BLaER1 treated with 17β-estradiol and CSF1 and Interleukin-3, amounts not matched to agents 10 nM and 100 nM (cell line): ENCODE measurements around the gene NOD2.
A peak's percentile ranks its signal among the peaks of the same experiment; 100 is the strongest.

Experiments used
- H3K27ac ChIP-seq, 11 experiments: shearing (Covaris generic); formaldehyde crosslinking; 2 replicates each; pipeline ENCODE4 v1.8.1; 2022
- H3K27me3 ChIP-seq, 11 experiments: shearing (Covaris generic); formaldehyde crosslinking; 2 replicates each; pipeline ENCODE4 v1.8.1; 2022
- H3K36me3 ChIP-seq, 11 experiments: shearing (Covaris generic); formaldehyde crosslinking; 2 replicates each; pipeline ENCODE4 v1.8.1; 2022
- H3K4me1 ChIP-seq, 10 experiments: shearing (Covaris generic); formaldehyde crosslinking; 2 replicates each; pipeline ENCODE4 v1.8.1; 2022
- H3K4me2 ChIP-seq, 11 experiments: shearing (Covaris generic); formaldehyde crosslinking; 2 replicates each; pipeline ENCODE4 v1.8.1; 2022
- H3K4me3 ChIP-seq, 10 experiments: shearing (Covaris generic); formaldehyde crosslinking; 2 replicates each; pipeline ENCODE4 v1.8.1; 2022
- H3K9ac ChIP-seq, 11 experiments: shearing (Covaris generic); formaldehyde crosslinking; 2 replicates each; pipeline ENCODE4 v1.8.1; 2022
- H3K9me3 ChIP-seq, 11 experiments: shearing (Covaris generic); formaldehyde crosslinking; replicated peaks in 1 of 11; 2 replicates each; pipeline ENCODE4 v1.8.1; 2022
- H4K20me1 ChIP-seq, 11 experiments: shearing (Covaris generic); formaldehyde crosslinking; 2 replicates each; pipeline ENCODE4 v1.8.1; 2022
- Cebpa-rat ChIP-seq, 11 experiments: shearing (Covaris generic); IDR thresholded peaks; 2 replicates each; pipeline ENCODE4 v1.8.1; 2022

The NOD2 gene

GRCh38 chr16:50667497-50668367, 25.7 kb upstream of the NOD2 start:
- H3K9me3 ChIP-seq, result peaks cover 13 to 18% (median 17%) of the 10 kb centered on the region in 11 experiments
- H3K4me1 ChIP-seq, result peaks cover 40 to 60% (median 47%) of the 10 kb centered on the region in 10 experiments
- H3K9ac ChIP-seq, result peak overlapping the region in 8 of 11 experiments; percentile 0 to 51 (median 14); a peak in 7 of 22 replicates
- H3K27ac ChIP-seq, result peak overlapping the region in 9 of 11 experiments; percentile 5 to 55 (median 32); a peak in 14 of 22 replicates
- H4K20me1 ChIP-seq, result 0 out of 22 replicates have a peak, but pooled peaks cover 0 to 8% (median 0%) of the 10 kb centered on the region in 11 experiments
- no peak for TF ChIP-seq Cebpa-rat (IDR thresholded peaks at IDR 0.05)
- H3K36me3 ChIP-seq, result peaks cover 12 to 32% (median 17%) of the 10 kb centered on the region in 11 experiments
- H3K27me3 ChIP-seq, result no peaks in the 10 kb centered on the region
- H3K4me2 ChIP-seq, result peak overlapping the region; percentile 57 to 87 (median 72)
- peak overlapping the region in 2 of 10 experiments; percentile 26 to 29; a peak in 2 of 20 replicates for H3K4me3 ChIP-seq

- TF ChIP-seq Cebpa-rat (IDR thresholded peaks at IDR 0.05), result no peak
- peak overlapping the region; percentile 57 to 87 (median 72) for H3K4me2 ChIP-seq
- peak overlapping the region in 4 of 11 experiments; percentile 21 to 38 (median 30); a peak in 4 of 22 replicates for H3K27ac ChIP-seq
Measured at GRCh38 chr16:50668368-50669008, 24.9 kb upstream of the NOD2 start.

GRCh38 chr16:50669741-50670140, 23.7 kb upstream of the NOD2 start:
- Histone ChIP-seq H3K4me3 (no peak overlapping the region), H3K27me3 (no peaks in the 10 kb centered on the region), H4K20me1 (0 out of 22 replicates have a peak, but pooled peaks cover 0 to 8% (median 0%) of the 10 kb centered on the region in 11 experiments), H3K9ac (no peak overlapping the region), H3K4me2 (peak overlapping the region in 8 of 11 experiments; percentile 27 to 87 (median 70); a peak in 6 of 22 replicates), H3K36me3 (peaks cover 32 to 52% (median 37%) of the 10 kb centered on the region in 11 experiments), H3K9me3 (peaks cover 29 to 37% (median 35%) of the 10 kb centered on the region in 11 experiments), H3K27ac (no peak overlapping the region), H3K4me1 (peaks cover 40 to 55% (median 44%) of the 10 kb centered on the region in 10 experiments)
- TF ChIP-seq Cebpa-rat (IDR thresholded peaks at IDR 0.05), result no peak

More at GRCh38 chr16:50668368-50669008, 24.9 kb upstream of the NOD2 start:
- H3K9ac ChIP-seq, result peak overlapping the region in 6 of 11 experiments; percentile 0 to 29 (median 8); a peak in 4 of 22 replicates
- H4K20me1 ChIP-seq, result 0 out of 22 replicates have a peak, but pooled peaks cover 0 to 8% (median 0%) of the 10 kb centered on the region in 11 experiments
- H3K36me3 ChIP-seq, result peaks cover 20 to 40% (median 25%) of the 10 kb centered on the region in 11 experiments
- peaks cover 20 to 26% (median 25%) of the 10 kb centered on the region in 11 experiments for H3K9me3 ChIP-seq
- no peaks in the 10 kb centered on the region for H3K27me3 ChIP-seq
- peaks cover 40 to 60% (median 47%) of the 10 kb centered on the region in 10 experiments for H3K4me1 ChIP-seq
- H3K4me3 ChIP-seq, result no peak overlapping the region

- Histone ChIP-seq H3K4me2 (peak overlapping the region in 2 of 11 experiments; percentile 69 to 71; a peak in 2 of 22 replicates), H4K20me1 (0 out of 22 replicates have a peak, but pooled peaks cover 0 to 8% (median 0%) of the 10 kb centered on the region in 11 experiments), H3K4me1 (peaks cover 35 to 50% (median 39%) of the 10 kb centered on the region in 10 experiments), H3K27ac (no peak overlapping the region), H3K9ac (no peak overlapping the region), H3K36me3 (peaks cover 40 to 60% (median 44%) of the 10 kb centered on the region in 11 experiments), H3K4me3 (no peak overlapping the region), H3K27me3 (no peaks in the 10 kb centered on the region), H3K9me3 (peaks cover 29 to 41% (median 36%) of the 10 kb centered on the region in 11 experiments)
- no peak for TF ChIP-seq Cebpa-rat (IDR thresholded peaks at IDR 0.05)
Measured at GRCh38 chr16:50670476-50670875, 22.9 kb upstream of the NOD2 start.

- Histone ChIP-seq H3K9me3 (peaks cover 29 to 41% (median 36%) of the 10 kb centered on the region in 11 experiments), H3K27me3 (no peaks in the 10 kb centered on the region), H3K9ac (no peak overlapping the region), H3K27ac (no peak overlapping the region), H3K4me3 (peak overlapping the region in 4 of 10 experiments; percentile 5 to 19 (median 16); a peak in 2 of 20 replicates), H4K20me1 (peaks cover 0 to 10% (median 0%) of the 10 kb centered on the region in 11 experiments; a peak in 1 of 22 replicates), H3K4me2 (no peak overlapping the region), H3K36me3 (peaks cover 53 to 72% (median 56%) of the 10 kb centered on the region in 11 experiments), H3K4me1 (peaks cover 32 to 40% (median 35%) of the 10 kb centered on the region in 10 experiments)
- no peak for TF ChIP-seq Cebpa-rat (IDR thresholded peaks at IDR 0.05)
Measured at GRCh38 chr16:50671644-50672260, 21.7 kb upstream of the NOD2 start.

- Histone ChIP-seq H3K9me3 (peaks cover 29 to 41% (median 36%) of the 10 kb centered on the region in 11 experiments), H3K27ac (no peak overlapping the region), H3K4me3 (peak overlapping the region in 6 of 10 experiments; percentile 11 to 47 (median 22); a peak in 6 of 20 replicates), H3K27me3 (no peaks in the 10 kb centered on the region), H3K4me1 (peaks cover 16 to 37% (median 21%) of the 10 kb centered on the region in 10 experiments), H3K36me3 (peaks cover 56 to 86% (median 67%) of the 10 kb centered on the region in 11 experiments), H3K4me2 (no peak overlapping the region), H3K9ac (no peak overlapping the region), H4K20me1 (peaks cover 0 to 19% (median 0%) of the 10 kb centered on the region in 11 experiments; a peak in 3 of 22 replicates)
- TF ChIP-seq Cebpa-rat (IDR thresholded peaks at IDR 0.05), result no peak
Measured at GRCh38 chr16:50673496-50674275, 19.7 kb upstream of the NOD2 start.

- H3K9ac ChIP-seq, result no peak overlapping the region
- H3K27ac ChIP-seq, result no peak overlapping the region
- H4K20me1 ChIP-seq, result peaks cover 0 to 14% (median 0%) of the 10 kb centered on the region in 11 experiments; a peak in 3 of 22 replicates
- no peak overlapping the region for H3K4me3 ChIP-seq
- TF ChIP-seq Cebpa-rat (IDR thresholded peaks at IDR 0.05), result no peak
- H3K36me3 ChIP-seq, result peaks cover 56 to 80% (median 69%) of the 10 kb centered on the region in 11 experiments
- no peaks in the 10 kb centered on the region for H3K27me3 ChIP-seq
- peaks cover 29 to 41% (median 36%) of the 10 kb centered on the region in 11 experiments for H3K9me3 ChIP-seq
- H3K4me2 ChIP-seq, result no peak overlapping the region
- H3K4me1 ChIP-seq, result peaks cover 16 to 37% (median 21%) of the 10 kb centered on the region in 10 experiments
Measured at GRCh38 chr16:50674831-50675230, 18.6 kb upstream of the NOD2 start.
